HepG2 (cell line): ENCODE data around the gene RPUSD2. TPM values are rescaled to one million over a fixed set of nuclear protein-coding genes. Genes with fewer than 3 reads are reported as not detected.

Experiments
- ATAC-seq: fragments of 200-7000 bp; cut with Tn5 transposase; 3 replicates; pipeline ENCODE4 v1.9.1; 2020; ENCODE audit warnings: mild to moderate bottlenecking, moderate library complexity
- BruUV-seq: library from RNA; stranded (reverse); fragments of 400-500 nt; replicated peaks from 2 replicates; lab custom pipeline; 2021; lab: Mats Ljungman, UMichigan
- CTCF ChIA-PET: fragments of 300-600 bp; formaldehyde crosslinking; extraction: SDS; loops from one replicate; lab custom pipeline; 2021; ENCODE audit warnings: low total read pairs, inconsistent platforms, low intra/inter-chr PET ratio; lab: Yijun Ruan, JAX
- POLR2A ChIA-PET: fragments of 350-600 bp; sonication (Branson Sonifier 250); formaldehyde crosslinking; loops from one replicate; lab custom pipeline; 2020; ENCODE audit warnings: antibody characterized with exemption, inconsistent platforms; lab: Yijun Ruan, JAX
- DNase-seq: peaks from one replicate; pipeline ENCODE4 v3.0.0-alpha.2; 2015; ENCODE audit warnings: low spot score
- FAIRE-seq: peaks from 3 replicates; lab custom pipeline; 2011; peaks lifted over from hg19 to GRCh38; lab: Jason Lieb, UNC
- H2AFZ ChIP-seq: one replicate; pipeline ENCODE4 v1.6.1; 2011; ENCODE audit warnings: low read length, inconsistent platforms
- H3K27ac ChIP-seq: fragments of 300-600 bp; 3 replicates; pipeline ENCODE4 v1.8.0; 2011; ENCODE audit warnings: mixed run types, mild to moderate bottlenecking, mixed read lengths, low read length, inconsistent platforms; ENCODE audit not compliant: insufficient read depth; ENCODE audit errors: extremely low read length
- H3K27me3 ChIP-seq, 2 experiments: fragments of 200-600 bp in 1 of 2; 2 replicates in 1 of 2; 3 replicates in 1 of 2; pipeline versions ENCODE4 v1.6.0 to v1.8.0; 2011; ENCODE audit warnings: low read length in 2 of 2, mild to moderate bottlenecking in 2 of 2, moderate library complexity in 2 of 2, inconsistent platforms in 1 of 2; ENCODE audit not compliant: insufficient read depth in 2 of 2, control insufficient read depth in 1 of 2
- H3K36me3 ChIP-seq, 2 experiments: fragments of 200-600 bp in 1 of 2; replicated peaks in 1 of 2; 2 replicates in 1 of 2; 3 replicates in 1 of 2; pipeline versions ENCODE4 v1.5.1 to v1.8.0; 2011; ENCODE audit warnings: low read length in 2 of 2, inconsistent platforms in 1 of 2; ENCODE audit not compliant: insufficient read depth in 2 of 2, control insufficient read depth in 1 of 2
- H3K4me1 ChIP-seq: 2 replicates; pipeline ENCODE4 v1.5.1; 2012; ENCODE audit warnings: low read length, inconsistent platforms; ENCODE audit not compliant: insufficient read depth
- H3K4me2 ChIP-seq: 2 replicates; pipeline ENCODE4 v1.6.0; 2011; ENCODE audit warnings: low read depth, low read length, inconsistent platforms
- H3K4me3 ChIP-seq, 3 experiments: fragments of 200-600 bp in 1 of 3; sonication (generic), shearing (Covaris generic) in 1 of 3; replicated peaks in 1 of 3; 2 replicates each; pipeline ENCODE4 v1.5.1; 2011 to 2016; ENCODE audit warnings: low read length in 3 of 3, inconsistent platforms in 2 of 3, low read depth in 2 of 3, mild to moderate bottlenecking in 2 of 3, control low read depth in 1 of 3, mixed read lengths in 1 of 3; ENCODE audit not compliant: insufficient read depth in 1 of 3
- H3K79me2 ChIP-seq: one replicate; pipeline ENCODE4 v1.6.1; 2011; ENCODE audit warnings: low read length, inconsistent platforms; ENCODE audit not compliant: insufficient read depth
- H3K9ac ChIP-seq: 2 replicates; pipeline ENCODE4 v1.6.0; 2011; ENCODE audit warnings: mild to moderate bottlenecking, low read depth, low read length, inconsistent platforms; ENCODE audit not compliant: insufficient read depth
- H3K9me3 ChIP-seq: 2 replicates; pipeline ENCODE4 v1.5.1; 2012; ENCODE audit warnings: mild to moderate bottlenecking, low read length
- H4K20me1 ChIP-seq: 2 replicates; pipeline ENCODE4 v1.6.0; 2011; ENCODE audit warnings: inconsistent platforms, mild to moderate bottlenecking, low read length, moderate library complexity; ENCODE audit not compliant: insufficient read depth
- DRAP1 ChIP-seq: IDR thresholded peaks from 2 replicates; pipeline ENCODE4 v1.6.1; 2016; ENCODE audit warnings: missing genetic modification reagents, missing compliant biosample characterization
- HIC2 ChIP-seq: sonication (generic); formaldehyde crosslinking; IDR thresholded peaks from 2 replicates; pipeline ENCODE4 v1.9.0; 2022; ENCODE audit warnings: low read depth, missing genetic modification reagents
- MIER3 ChIP-seq: IDR thresholded peaks from 2 replicates; pipeline ENCODE4 v1.6.1; 2016; ENCODE audit warnings: missing compliant biosample characterization, borderline replicate concordance
- SMYD3 ChIP-seq: sonication (generic); formaldehyde crosslinking; IDR thresholded peaks from 2 replicates; pipeline ENCODE4 v1.8.1; 2023; ENCODE audit warnings: mild to moderate bottlenecking, missing genetic modification reagents
- SOX5 ChIP-seq: IDR thresholded peaks from 2 replicates; pipeline ENCODE4 v1.6.1; 2016; ENCODE audit warnings: borderline replicate concordance
- SP5 ChIP-seq: IDR thresholded peaks from 2 replicates; pipeline ENCODE4 v1.6.1; 2016; ENCODE audit warnings: low read depth, borderline replicate concordance
- TRIM24 ChIP-seq: sonication (generic); formaldehyde crosslinking; IDR thresholded peaks from 2 replicates; pipeline ENCODE4 v1.8.0; 2022; ENCODE audit warnings: mild to moderate bottlenecking, missing genetic modification reagents
- ZNF530 ChIP-seq: sonication (generic); formaldehyde crosslinking; IDR thresholded peaks from 2 replicates; pipeline ENCODE4 v1.5.0; 2020; ENCODE audit warnings: low read depth, mild to moderate bottlenecking, missing genetic modification reagents
- ZNF547 ChIP-seq: sonication (generic); formaldehyde crosslinking; IDR thresholded peaks from 2 replicates; pipeline ENCODE4 v1.5.1; 2020; ENCODE audit warnings: mild to moderate bottlenecking, missing genetic modification reagents
- ZNF616 ChIP-seq: sonication (generic); formaldehyde crosslinking; IDR thresholded peaks from 2 replicates; pipeline ENCODE4 v1.5.0; 2020; ENCODE audit warnings: low read depth, mild to moderate bottlenecking, missing genetic modification reagents
- in situ Hi-C: cut with HindIII; loops from 2 replicates; pipeline ENCODE4 v1.10.0; 2017; ENCODE audit warnings: low pct_unique_long_range_greater_than_20kb; ENCODE audit not compliant: extremely low pct_ligation_motif_present
- intact Hi-C: fragments of 100-400 bp; cut with micrococcal nuclease; formaldehyde crosslinking; loops from one replicate; pipeline ENCODE4 v1.10.0; 2022; ENCODE audit not compliant: unreplicated experiment
- polyA plus RNA-seq, 8 experiments: library from polyadenylated mRNA; depleted of rRNA in 3 of 8; stranded (reverse) in 7 of 8; unstranded in 1 of 8; fragments of >200 nt; fragmentation: Illumina TruSeq in 4 of 8; extraction: Trizol in 4 of 8; gene quantifications; 2 replicates each; pipeline versions ENCODE4 v1.2.1 to v1.2.3, GENCODE V29; 2011 to 2016; ENCODE audit warnings: low read depth in 4 of 8, missing spikeins in 1 of 8, mixed read lengths in 1 of 8; ENCODE audit not compliant: insufficient read depth in 1 of 8
- total RNA-seq, 5 experiments: library from RNA; depleted of rRNA; stranded (reverse); fragments of >200 nt; fragmentation: Illumina TruSeq; extraction: Trizol; gene quantifications; 2 replicates each; pipeline ENCODE4 v1.2.3, GENCODE V29; 2016; ENCODE audit warnings: low read depth in 1 of 5

RPUSD2 gene
- total and polyA plus RNA-seq, 2 of the 13 experiments (the other 11 are each of a cell fraction or from before 2014, with no cell fraction given) = 8.6 to 14.5 TPM

- Histone ChIP-seq H2AFZ (no peak overlapping the region), H4K20me1 (no peaks in the 10 kb centered on the region), H3K4me2 (no peak overlapping the region), H3K4me3 (no peak overlapping the region), H3K27me3 (no peaks in the 10 kb centered on the region), H3K9me3 (no peaks in the 10 kb centered on the region), H3K9ac (no peak overlapping the region), H3K27ac (no peak overlapping the region), H3K36me3 (peaks cover 0 to 37% of the 10 kb centered on the region in 2 experiments; a peak in 3 of 5 replicates), H3K4me1 (no peaks in the 10 kb centered on the region), H3K79me2 (no peaks in the 10 kb centered on the region)
- in situ Hi-C loops (no loop called here), intact Hi-C loops (no loop called here)
- ChIA-PET POLR2A (no interaction called here), CTCF (no interaction called here)
- no peak for FAIRE-seq
- no peak for ATAC-seq
- no peak for DNase-seq
- TF ChIP-seq SP5 (CRISPR knock-in tag) (no peak), SMYD3 (CRISPR knock-in tag) (no peak), DRAP1 (CRISPR knock-in tag) (no peak), SOX5 (CRISPR knock-in tag) (no peak), MIER3 (CRISPR knock-in tag) (no peak), HIC2 (no peak), ZNF616 (CRISPR knock-in tag) (no peak), TRIM24 (no peak), ZNF530 (no peak), ZNF547 (CRISPR knock-in tag) (no peak)
- BruUV-seq = no TSS peak
Observed at GRCh38 chr15:40618906-40619305, 49.8 kb downstream of the RPUSD2 start.
